ENCODE data around the gene SEMA6C.
"Not testable (repeated sequence)": the region's sequence is repeated elsewhere in the genome, so short reads cannot be mapped to it uniquely, and the experiment has no call there.

SEMA6C gene

GRCh38 chr1:151130987-151131586 is 15.3 kb downstream of the SEMA6C start:
- FAIRE-seq (no peak), DNase-seq (ENCODE audit: low spot score) (no peak)

- DNase-seq (ENCODE audit: low spot score) (no peak), FAIRE-seq (no peak)
Measured at GRCh38 chr1:151128800-151129199, 17.6 kb downstream of the SEMA6C start.

- DNase-seq (ENCODE audit: low spot score) (no peak), FAIRE-seq (no peak)
Measured at GRCh38 chr1:151124763-151125403, 21.5 kb downstream of the SEMA6C start.

GRCh38 chr1:151113877-151114276 is 32.6 kb downstream of the SEMA6C start:
- DNase-seq (ENCODE audit: low spot score), result no peak
- FAIRE-seq, result no peak

GRCh38 chr1:151108331-151108730 is 38.1 kb downstream of the SEMA6C start:
- no peak for DNase-seq (ENCODE audit: low spot score)
- FAIRE-seq, result no peak

- DNase-seq (ENCODE audit: low spot score) (no peak), FAIRE-seq (no peak)
Measured at GRCh38 chr1:151106894-151107293, 39.5 kb downstream of the SEMA6C start.

GRCh38 chr1:151104630-151105029 is 41.8 kb downstream of the SEMA6C start:
- DNase-seq (ENCODE audit: low spot score) (no peak), FAIRE-seq (no peak)

GRCh38 chr1:151098126-151098525 is 48.3 kb downstream of the SEMA6C start:
- FAIRE-seq (no peak), DNase-seq (ENCODE audit: low spot score) (no peak)

GRCh38 chr1:151097426-151097825 is 49.0 kb downstream of the SEMA6C start:
- not testable (repeated sequence) for FAIRE-seq; DNase-seq (ENCODE audit: low spot score)

GRCh38 chr1:151085953-151086559 is 60.4 kb downstream of the SEMA6C start:
- no peak for FAIRE-seq
- no peak for DNase-seq (ENCODE audit: low spot score)

Measured in urothelium cell line (cell line).